T-helper 2 cell treated with Interferon-gamma antibody and Interleukin-4, amounts not matched to agents 100 ng/mL and 5 ng/mL, for 36 hours (primary cell): ENCODE results near the gene TNS2. TPM values are rescaled to one million over a fixed set of nuclear protein-coding genes. Genes with fewer than 3 reads are reported as not detected.
"Not testable (repeated sequence)": the region's sequence is repeated elsewhere in the genome, so short reads cannot be mapped to it uniquely, and the experiment has no call there.

Experiments
- intact Hi-C: fragments of 100-400 bp; cut with micrococcal nuclease; formaldehyde crosslinking; loops from one replicate; pipeline ENCODE4 v1.15.1; 2023
- total RNA-seq: library from RNA; stranded (reverse); gene quantifications from 2 replicates; pipeline ENCODE4 v1.2.3, GENCODE V29; 2022

TNS2 gene
- total RNA-seq, 1 donor from 2014 or later = 1.6 TPM

DNA sequence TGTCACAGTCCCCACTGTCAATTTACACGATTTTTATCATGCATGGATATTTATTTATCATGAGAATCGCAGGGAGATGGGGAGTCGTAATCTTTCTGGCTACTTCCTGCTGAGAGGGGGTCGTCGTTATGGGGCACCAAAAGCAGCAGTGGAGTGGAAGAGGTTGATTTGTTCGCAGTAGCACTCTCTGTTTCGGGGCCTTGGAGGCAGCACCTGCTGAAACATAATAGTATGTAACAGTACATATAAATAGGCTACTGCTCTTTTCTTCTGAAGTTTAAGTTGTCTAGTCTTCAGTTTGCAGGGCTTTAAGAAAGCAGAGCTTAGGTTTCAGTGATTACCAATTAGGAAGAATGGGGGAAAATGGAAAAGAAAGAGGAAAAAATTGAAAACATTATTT lies 57.3 kb downstream of the TNS2 start:
- intact Hi-C loops = no loop called here

- intact Hi-C loops = not testable (repeated sequence)
Observed at GRCh38 chr12:53112431-53112830, 62.6 kb downstream of the TNS2 start.

GRCh38 chr12:53113136-53113705 lies 63.4 kb downstream of the TNS2 start:
- intact Hi-C loops = no loop called here

DNA sequence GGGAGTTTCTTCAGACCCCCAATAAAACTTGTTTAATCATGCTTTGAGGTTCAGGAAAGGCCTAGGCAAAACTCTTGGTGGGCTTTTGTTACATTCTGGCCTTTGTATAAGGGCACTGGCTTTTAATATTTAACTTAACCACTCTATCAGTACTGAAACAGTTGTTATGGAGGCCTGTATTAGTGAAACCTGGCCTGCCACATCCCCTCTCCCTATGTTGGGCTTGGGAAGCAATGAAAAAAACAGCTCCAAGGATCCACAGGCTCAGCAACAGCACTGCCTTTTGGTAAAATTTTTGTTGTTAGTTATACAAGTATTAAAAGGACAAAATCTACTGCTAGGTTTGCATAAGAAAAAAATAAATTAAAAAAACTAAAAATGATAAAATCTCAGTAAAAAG lies 64.1 kb downstream of the TNS2 start:
- intact Hi-C loops = no loop called here

Other genes with a start within 250 kb of the TNS2 start
- not detected in 2 replicates for gene KRT4, start 235.9 kb upstream of the TNS2 start, total RNA-seq
- not detected in 2 replicates for gene KRT79, start 215.8 kb upstream of the TNS2 start, total RNA-seq
- not detected in 2 replicates for gene KRT78, start 201.1 kb upstream of the TNS2 start, total RNA-seq
- gene KRT8, start 145.0 kb upstream of the TNS2 start, total RNA-seq = 0.39 TPM in 1 of 2 replicates, not detected in the other
- gene KRT18, start 100.9 kb upstream of the TNS2 start, total RNA-seq = 0.75 and 1.2 TPM in 2 replicates
- gene EIF4B, start 43.6 kb upstream of the TNS2 start, total RNA-seq = 383 and 386 TPM in 2 replicates
- gene SPRYD3, start 29.3 kb downstream of the TNS2 start, total RNA-seq = 29.8 and 30.0 TPM in 2 replicates
- 0.43 and 0.48 TPM in 2 replicates for gene IGFBP6, start 47.6 kb downstream of the TNS2 start, total RNA-seq
- gene SOAT2, start 53.4 kb downstream of the TNS2 start, total RNA-seq = 0.43 and 0.45 TPM in 2 replicates
- gene ZNF740, start 130.7 kb downstream of the TNS2 start, total RNA-seq = 33.7 and 39.6 TPM in 2 replicates
- 24.9 and 25.3 TPM in 2 replicates for gene CSAD, start 130.9 kb downstream of the TNS2 start, total RNA-seq
- gene ITGB7, start 157.2 kb downstream of the TNS2 start, total RNA-seq = 742 and 770 TPM in 2 replicates
- gene RARG, start 182.1 kb downstream of the TNS2 start, total RNA-seq = 47.6 and 49.0 TPM in 2 replicates
- gene ESPL1, start 218.2 kb downstream of the TNS2 start, total RNA-seq = 75.1 and 79.7 TPM in 2 replicates
- 287 and 296 TPM in 2 replicates for gene PFDN5, start 245.5 kb downstream of the TNS2 start, total RNA-seq
- 58.6 and 64.5 TPM in 2 replicates for gene MYG1, start 249.6 kb downstream of the TNS2 start, total RNA-seq